HG03558 (cell line): ENCODE results near the gene SPATA9.

ENCODE experiments used
- ATAC-seq: cut with Tn5 transposase; IDR thresholded peaks from one replicate; pipeline ENCODE4 v1.9.1; 2021; ENCODE audit warnings: moderate number of reproducible peaks; ENCODE audit not compliant: unreplicated experiment; ENCODE audit errors: extremely low read depth

Gene SPATA9, protein sequence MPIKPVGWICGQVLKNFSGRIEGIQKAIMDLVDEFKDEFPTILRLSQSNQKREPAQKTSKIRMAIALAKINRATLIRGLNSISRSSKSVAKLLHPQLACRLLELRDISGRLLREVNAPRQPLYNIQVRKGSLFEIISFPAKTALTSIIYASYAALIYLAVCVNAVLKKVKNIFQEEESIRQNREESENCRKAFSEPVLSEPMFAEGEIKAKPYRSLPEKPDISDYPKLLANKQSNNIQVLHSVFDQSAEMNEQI

GRCh38 chr5:95682891-95683290, at the start of gene SPATA9:
Gene SPATA9, minus strand, starts transcription at chr5:95682991. Its CDS starts 137 bp downstream, at chr5:95682854.
- ATAC-seq: no peak

DNA sequence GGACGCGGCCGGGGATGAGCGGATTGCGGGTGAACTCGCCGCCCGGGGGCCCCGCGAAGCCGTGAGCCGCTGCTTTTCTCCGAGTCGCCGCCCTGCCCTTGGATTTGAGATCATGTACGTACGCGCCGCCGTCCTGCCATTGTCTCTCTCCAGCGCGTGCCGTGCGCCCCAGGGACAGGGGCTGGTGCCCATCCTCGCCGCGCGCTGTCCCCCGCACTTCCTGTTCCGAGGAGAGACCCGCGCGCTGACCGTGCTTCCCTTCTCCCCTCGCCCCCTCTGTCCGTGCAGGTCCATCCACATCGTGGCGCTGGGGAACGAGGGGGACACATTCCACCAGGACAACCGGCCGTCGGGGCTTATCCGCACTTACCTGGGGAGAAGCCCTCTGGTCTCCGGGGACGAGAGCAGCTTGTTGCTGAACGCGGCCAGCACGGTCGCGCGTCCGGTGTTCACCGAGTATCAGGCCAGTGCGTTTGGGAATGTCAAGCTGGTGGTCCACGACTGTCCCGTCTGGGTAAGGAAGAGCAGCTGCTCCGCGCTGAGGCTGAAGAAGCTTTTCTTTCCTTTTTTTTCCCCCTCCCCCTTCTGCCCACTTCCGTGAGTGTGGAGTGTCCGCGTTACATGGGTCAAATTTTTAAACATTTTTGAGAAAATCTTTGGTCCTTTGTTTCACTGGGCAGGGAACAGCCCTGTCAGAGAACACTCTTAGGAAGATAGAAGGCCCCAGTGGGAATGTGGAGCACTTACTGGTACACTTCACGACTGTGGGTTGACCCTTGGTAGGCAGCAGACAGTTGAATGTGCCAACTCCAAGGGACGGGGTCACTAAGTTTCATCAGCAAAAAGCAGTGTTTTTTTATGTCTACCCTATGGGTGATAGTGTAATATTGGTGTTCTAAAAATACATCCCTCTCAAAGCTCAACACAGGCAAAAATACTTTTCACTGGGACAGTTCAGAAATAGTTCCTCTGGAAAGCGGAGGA, 49.1 kb upstream of the SPATA9 start:
- ATAC-seq: no peak

DNA sequence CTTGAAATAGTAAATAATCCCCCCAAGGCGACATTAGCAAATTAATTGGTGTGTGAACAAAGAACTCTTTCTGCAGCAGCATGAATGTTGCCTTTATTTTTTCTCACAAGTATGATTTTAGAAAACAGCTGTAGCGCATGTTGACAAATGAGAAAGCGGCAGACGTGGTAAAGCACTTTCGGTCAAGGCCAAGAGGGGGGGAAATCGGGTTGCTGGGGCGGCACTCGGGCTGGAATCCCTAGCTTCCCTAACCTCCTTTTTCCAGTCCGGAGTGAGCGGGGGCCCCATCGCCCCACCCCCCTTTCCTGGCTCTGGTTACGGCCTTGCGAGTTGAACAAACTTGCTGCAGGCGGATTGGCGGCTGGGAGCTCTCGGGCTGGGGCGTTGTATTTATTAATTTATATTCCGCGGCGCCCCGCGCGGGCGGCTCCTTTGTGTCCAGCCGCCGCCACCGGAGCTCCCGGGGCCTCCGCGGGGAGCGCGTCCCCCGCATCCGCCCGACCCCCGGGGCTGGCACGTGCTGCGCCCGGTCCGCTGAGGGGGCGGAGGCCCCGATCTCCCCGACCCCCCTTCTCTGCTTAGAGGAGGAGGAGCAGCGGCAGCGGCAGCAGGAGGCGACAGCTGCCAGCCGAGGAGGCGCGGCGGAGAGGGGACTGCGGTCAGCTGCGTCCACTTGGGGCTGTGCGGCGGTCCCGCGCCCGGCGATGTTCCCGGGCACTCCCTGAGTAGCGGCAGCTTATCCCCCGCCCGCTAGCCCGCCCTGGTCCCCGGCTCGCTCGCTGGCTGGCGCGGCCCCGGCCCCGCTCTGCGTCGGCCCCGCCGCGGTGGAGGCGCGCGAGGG, 48.2 kb upstream of the SPATA9 start, which contains the start of gene RHOBTB3:
TSS of gene RHOBTB3 (plus strand) at position 607 of the 841 bp plus-strand sequence. CDS start 347 bp downstream, outside the sequence.
- ATAC-seq: no peak

DNA sequence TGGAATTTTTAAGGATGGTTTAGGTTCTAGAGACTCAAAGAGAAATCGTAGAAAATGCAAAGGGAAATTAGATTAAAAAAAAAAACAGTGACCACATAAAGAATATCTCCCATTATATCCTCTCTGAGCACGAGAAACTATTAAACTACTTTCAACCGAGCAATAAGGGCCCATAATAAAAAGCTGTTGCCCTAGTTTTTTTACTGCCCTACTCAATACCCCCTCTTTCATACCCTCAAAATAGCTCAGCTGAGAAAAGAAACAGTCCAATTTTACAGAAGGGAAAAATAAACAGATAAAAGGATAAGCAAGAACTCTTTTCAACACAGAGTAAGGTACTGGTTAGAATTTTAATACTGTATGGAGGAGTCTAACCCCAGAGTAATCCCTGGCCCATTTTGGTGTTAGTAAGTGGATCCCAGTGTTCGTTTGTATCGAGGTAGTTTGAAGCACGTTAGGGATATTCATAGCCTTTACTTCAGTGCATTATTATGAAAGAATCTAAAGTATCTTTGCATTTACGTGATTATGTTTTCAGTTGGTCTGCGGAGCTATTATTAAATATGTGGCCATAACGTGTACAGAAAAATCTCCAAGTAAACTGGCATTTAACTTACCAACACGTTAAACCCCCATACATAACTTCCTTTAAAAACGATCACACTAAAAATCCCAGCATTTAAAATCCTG, 47.4 kb upstream of the SPATA9 start:
- ATAC-seq: no peak

DNA sequence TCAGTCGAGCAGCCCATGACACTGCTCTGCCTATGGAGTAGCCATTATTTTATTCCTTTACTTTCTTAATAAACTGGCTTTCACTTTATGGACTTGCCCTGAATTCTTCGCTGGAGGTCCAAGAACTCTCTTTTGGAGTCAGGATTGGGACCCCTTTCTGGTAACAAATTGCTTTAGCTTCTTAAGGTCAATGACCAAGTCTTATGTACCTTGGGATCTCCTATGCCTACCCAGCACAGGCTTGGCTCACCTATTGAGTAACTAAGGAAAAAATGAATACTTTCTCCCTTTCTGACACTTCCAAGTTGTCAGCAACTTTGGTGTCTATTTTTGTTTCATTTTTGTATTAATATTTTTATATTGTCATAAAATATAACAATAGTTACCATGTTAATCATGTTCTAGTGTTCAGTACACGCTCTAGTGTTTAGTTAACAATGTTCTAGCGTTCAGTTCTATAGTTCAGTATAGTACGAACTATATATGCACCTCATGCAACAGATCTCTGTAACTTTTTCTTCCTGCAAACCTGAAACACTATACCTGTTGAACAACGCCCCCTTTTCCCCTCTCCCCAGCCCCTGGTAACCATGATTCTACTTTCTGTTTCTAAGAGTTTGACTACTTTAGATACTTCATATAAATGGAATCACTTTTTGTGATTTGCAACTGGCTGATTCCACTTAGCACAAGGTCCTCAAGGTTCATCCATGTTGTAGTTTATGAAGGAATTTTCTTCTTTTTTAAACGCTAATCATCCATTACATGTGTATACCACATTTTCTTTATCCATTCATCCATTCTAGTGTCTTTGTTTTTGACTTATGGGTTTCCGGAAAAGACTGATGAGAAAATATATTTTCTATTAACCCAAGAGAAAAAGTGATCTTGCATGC, 46.6 kb upstream of the SPATA9 start:
- no peak for ATAC-seq

DNA sequence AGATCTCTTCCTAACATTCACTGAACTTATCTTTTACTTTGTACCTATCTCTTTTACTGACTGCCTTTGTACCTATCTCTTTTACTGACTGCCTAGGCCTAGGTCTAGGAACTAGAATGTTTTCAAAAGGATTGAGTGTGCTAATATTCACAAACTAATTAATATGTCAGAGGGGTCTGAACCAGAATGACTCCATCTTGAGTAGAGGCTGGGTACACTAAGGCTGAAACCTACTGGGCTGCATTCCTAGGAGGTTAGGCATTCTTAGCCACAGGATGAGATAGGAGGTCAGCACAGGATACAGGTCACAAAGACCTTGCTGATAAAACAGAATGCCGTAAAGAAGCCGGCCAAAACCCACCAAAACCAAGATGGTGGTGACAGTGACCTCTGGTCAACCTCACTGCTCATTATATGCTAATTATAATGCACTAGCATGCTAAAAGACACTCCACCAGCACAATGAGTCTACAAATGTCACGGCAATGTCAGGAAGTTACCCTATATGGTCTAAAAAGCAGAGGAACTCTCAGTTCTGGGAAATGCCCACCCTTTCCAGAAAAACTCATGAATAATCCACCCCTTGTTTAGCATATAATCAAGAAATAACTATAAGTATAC, 45.8 kb upstream of the SPATA9 start:
- no peak for ATAC-seq

- peak; percentile 46 for ATAC-seq
Observed at GRCh38 chr5:95727764-95728191, 45.0 kb upstream of the SPATA9 start.

DNA sequence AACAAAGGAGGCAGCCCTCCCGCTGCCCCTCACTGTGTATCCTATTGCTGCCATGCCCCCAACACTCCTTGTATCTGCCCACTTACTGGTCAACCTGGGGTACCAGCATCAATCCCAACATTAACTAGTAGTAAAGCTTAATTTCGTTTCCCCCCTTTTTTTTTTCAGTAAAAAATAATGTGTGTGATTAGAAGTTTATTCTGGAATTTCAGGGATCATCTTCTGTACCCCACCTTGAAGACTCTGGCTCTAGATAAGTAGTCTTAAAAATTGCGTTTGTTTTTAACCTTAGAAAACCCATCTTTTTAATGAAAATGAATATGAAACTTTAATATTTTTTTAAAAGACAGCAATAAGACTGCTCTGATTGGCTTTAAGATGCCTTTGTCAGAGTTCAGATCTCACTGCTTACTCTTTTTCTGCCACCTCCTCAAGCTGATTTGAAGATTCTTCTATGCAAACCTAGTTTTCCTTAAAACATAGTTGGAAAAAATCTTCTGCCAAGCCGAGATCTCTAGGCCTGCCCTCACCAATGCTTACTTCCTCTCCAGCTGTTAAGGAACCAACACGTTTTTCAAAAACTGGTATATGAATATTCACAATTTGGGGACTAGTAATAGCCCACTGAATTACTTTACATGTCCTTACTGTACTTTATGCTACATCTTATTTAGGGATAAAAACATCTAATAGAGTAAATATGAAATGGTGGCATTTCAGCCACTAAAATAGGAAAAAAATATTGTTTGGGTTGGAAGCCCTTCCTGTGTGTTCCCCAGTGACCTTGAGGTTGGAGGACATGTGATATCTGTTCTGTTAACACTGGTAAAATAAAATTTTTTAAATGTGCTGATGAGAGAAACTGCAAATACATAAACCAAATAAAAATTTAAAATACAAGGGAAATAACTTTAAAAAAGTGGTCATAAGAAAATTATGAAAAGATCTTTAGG, 44.3 kb upstream of the SPATA9 start:
- ATAC-seq: no peak

DNA sequence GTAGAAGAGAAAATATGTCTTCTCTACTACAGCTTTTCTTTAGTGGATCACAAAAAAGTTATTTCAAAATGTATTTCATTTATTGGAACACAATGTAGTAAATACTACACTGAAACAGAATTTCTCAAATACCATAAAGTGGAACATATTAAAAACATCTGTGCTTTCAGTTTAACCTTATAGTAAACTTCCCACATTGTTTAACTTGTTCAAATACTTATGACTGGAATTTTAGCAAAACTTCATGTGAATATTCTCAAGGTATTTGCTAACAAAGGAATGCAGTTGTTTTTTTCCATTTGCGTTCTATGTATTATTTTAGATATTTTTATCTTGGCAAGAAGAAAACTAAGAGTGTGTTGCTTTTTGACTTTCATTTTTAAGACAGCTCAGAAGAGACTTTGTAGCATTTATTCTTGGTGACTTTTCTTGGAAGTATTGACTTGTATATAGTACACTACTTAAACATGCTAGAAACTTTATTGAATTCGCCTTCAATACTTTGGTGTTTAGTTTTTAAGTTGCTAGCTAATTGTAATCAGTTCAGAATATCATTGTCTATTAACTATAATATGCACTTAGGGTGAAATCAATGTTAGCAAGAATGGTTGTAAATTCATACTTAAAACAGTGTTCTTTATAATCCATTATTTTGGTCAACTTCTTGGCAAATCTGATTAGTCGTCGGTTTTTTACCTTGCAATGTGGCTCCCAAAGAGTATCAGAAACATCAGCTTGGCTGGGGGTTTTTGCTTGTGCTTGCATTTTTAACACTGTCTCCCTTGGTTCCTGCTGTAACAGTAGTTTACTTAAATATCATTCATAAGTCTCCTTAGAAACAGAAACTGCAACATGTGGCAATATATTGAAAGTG, 43.4 kb upstream of the SPATA9 start:
- no peak for ATAC-seq

- no peak for ATAC-seq
Observed at GRCh38 chr5:95725071-95725820, 42.5 kb upstream of the SPATA9 start.

DNA sequence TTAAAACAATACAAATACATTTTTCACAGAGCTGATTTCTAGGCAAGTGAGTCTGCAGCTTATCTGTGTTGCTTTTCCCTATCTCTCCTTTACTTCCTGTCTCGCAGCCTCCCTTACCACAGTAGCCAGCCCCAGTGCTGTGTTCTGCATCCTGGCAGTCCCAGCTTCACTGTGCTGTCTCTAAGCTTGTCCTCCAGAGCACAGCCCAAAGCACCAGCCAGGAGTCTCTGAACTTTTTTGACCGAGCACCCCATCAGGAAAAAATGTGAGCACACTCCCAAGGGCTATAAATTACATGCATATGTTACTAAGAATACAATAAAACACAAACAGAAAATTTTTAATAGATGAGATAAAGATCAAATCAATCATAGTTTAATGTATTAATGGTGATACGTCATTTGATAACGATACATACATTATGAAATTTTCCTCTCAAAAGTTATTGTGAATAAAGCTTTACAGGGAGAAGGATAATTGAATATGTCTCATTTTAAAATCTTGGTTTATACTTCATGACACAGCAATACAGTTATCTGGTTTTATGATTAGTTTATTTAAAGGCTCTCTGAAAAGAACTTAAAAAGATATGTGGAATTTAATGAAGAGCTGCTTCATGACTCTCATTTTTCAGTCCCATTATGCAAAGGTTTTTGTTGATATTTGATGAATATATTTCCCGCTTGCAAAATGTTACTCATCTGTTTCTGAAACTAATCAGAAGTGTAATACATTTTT, 41.0 kb upstream of the SPATA9 start:
- no peak for ATAC-seq

DNA sequence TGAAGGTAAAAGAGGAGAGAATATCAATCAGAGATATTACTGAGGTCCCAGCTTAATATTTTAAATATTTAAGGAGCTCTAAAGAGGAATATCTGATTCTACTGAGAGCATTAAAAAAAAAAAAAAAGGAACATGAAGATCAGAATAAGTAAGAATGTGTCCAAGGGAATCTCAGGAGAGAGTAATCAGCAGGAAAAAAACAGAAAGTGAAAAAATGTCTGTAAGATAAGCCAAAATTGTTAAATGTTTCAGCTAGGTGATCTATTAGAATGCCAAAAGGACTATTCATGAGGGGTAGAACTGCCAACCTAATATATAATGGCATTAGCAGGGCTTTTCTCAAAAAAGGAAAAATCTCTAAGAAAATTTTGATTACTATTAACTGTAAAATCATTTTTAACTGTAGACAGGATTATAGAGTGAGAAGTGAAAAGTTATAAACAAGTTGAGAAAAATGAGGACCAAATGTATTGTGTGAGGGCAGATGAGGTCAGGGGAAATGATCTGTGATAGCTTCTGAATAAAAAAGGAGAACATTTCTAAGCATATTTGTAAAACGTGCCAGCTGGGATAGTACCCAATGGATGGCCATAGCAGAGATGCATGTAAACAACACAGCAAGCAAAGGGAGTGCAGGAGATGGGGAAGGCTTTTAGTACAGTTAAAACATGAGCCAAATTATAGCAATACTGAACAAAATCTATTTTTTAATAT, 38.9 kb upstream of the SPATA9 start:
- no peak for ATAC-seq

- ATAC-seq: no peak
Observed at GRCh38 chr5:95720094-95720786, 37.4 kb upstream of the SPATA9 start.

DNA sequence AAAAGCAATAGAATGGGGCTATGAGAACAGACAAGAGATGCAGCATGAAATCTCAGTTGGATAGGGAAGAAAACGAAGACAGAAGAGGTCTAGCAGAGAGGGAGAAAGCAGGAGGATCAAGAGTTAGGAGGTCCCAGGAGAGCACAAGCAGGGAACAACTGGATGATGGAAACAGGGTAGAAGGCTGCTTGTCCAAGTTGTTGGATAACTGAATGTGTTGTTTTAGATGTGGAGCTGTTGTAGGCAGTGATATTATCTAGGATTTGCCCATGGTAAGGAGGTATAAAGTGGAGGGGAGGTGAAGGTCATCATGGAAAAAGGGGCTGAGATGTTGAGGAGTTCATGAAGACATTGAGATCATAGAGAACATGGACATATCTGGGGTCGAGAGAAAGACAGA, 35.9 kb upstream of the SPATA9 start:
- ATAC-seq: no peak
